Daoy (cell line): ENCODE data around the gene SCN3A. TPM values are rescaled to one million over a fixed set of nuclear protein-coding genes. Genes with fewer than 3 reads are reported as not detected.

Experiments used
- DNase-seq: peaks from one replicate; pipeline ENCODE4 v3.0.0-alpha.2; 2015; ENCODE audit warnings: low read depth
- total RNA-seq: library from RNA; depleted of rRNA; stranded (reverse); fragments of >200 nt; shearing (Covaris generic); gene quantifications from 2 replicates; pipeline ENCODE4 v1.2.3, GENCODE V29; 2014

Gene SCN3A
- total RNA-seq, 1 experiment from 2014 or later = 0.69 TPM

GRCh38 chr2:165112133-165112573 lies 91.7 kb downstream of the SCN3A start:
- DNase-seq = no peak

GRCh38 chr2:165110394-165110793 lies 93.5 kb downstream of the SCN3A start:
- DNase-seq = no peak

GRCh38 chr2:165109915-165110314 lies 93.9 kb downstream of the SCN3A start:
- no peak for DNase-seq

- DNase-seq = peak; percentile 5
These were observed 97.9 kb downstream of the SCN3A start for GRCh38 chr2:165105926-165106325.

GRCh38 chr2:165087933-165088901 lies 115.6 kb downstream of the SCN3A start:
- no peak for DNase-seq

GRCh38 chr2:165086337-165086736 lies 117.5 kb downstream of the SCN3A start:
- DNase-seq = no peak

GRCh38 chr2:165083326-165083725 lies 120.5 kb downstream of the SCN3A start:
- DNase-seq = no peak

- no peak for DNase-seq
These were observed 121.4 kb downstream of the SCN3A start for GRCh38 chr2:165082479-165082878.

GRCh38 chr2:165081276-165081675 lies 122.6 kb downstream of the SCN3A start:
- DNase-seq = no peak

GRCh38 chr2:165079432-165079831 lies 124.4 kb downstream of the SCN3A start:
- DNase-seq = no peak

GRCh38 chr2:165078913-165079312 lies 124.9 kb downstream of the SCN3A start:
- no peak for DNase-seq

- DNase-seq = no peak
These were observed 129.0 kb downstream of the SCN3A start for GRCh38 chr2:165074884-165075283.

- no peak for DNase-seq
These were observed 129.5 kb downstream of the SCN3A start for GRCh38 chr2:165074323-165074722.

GRCh38 chr2:165070076-165070475 lies 133.8 kb downstream of the SCN3A start:
- DNase-seq = peak; percentile 12

GRCh38 chr2:165069151-165069550 lies 134.7 kb downstream of the SCN3A start:
- no peak for DNase-seq

- DNase-seq = no peak
These were observed 135.4 kb downstream of the SCN3A start for GRCh38 chr2:165068487-165068757.

- peak; percentile 61 for DNase-seq
These were observed 136.0 kb downstream of the SCN3A start for GRCh38 chr2:165067643-165068486.

- DNase-seq = no peak
These were observed 139.1 kb downstream of the SCN3A start for GRCh38 chr2:165064743-165065142.

- DNase-seq = no peak
These were observed 143.4 kb downstream of the SCN3A start for GRCh38 chr2:165060411-165060810.

GRCh38 chr2:165058476-165059265 lies 145.2 kb downstream of the SCN3A start:
- DNase-seq = no peak

GRCh38 chr2:165057931-165058330 lies 145.9 kb downstream of the SCN3A start:
- no peak for DNase-seq

- no peak for DNase-seq
These were observed 146.5 kb downstream of the SCN3A start for GRCh38 chr2:165057308-165057707.
